ENCODE results near the gene CEP83.

Gene CEP83

GRCh38 chr12:94265966-94266745, 193.5 kb downstream of the CEP83 start:
- DNase-seq = no peak

- no peak for DNase-seq
Measured at GRCh38 chr12:94265539-94265938, 194.1 kb downstream of the CEP83 start.

GRCh38 chr12:94264736-94265485, 194.8 kb downstream of the CEP83 start:
- DNase-seq = no peak

- DNase-seq = no peak
Measured at GRCh38 chr12:94263905-94264561, 195.6 kb downstream of the CEP83 start.

GRCh38 chr12:94263011-94263811, 196.5 kb downstream of the CEP83 start:
- DNase-seq = no peak

- DNase-seq = peak; percentile 37
Measured at GRCh38 chr12:94262228-94263010, 197.2 kb downstream of the CEP83 start.

- no peak for DNase-seq
Measured at GRCh38 chr12:94261786-94262185, 197.9 kb downstream of the CEP83 start.

GRCh38 chr12:94261119-94261518, 198.5 kb downstream of the CEP83 start:
- DNase-seq = no peak

GRCh38 chr12:94260717-94261116, 198.9 kb downstream of the CEP83 start:
- DNase-seq = no peak

GRCh38 chr12:94260017-94260416, 199.7 kb downstream of the CEP83 start:
- no peak for DNase-seq

- no peak for DNase-seq
Measured at GRCh38 chr12:94258593-94258992, 201.1 kb downstream of the CEP83 start.

Measured in DMS153 (cell line).